Kidney (tissue), 14 donors: Measurements from ENCODE around the gene PTPRG. TPM values are rescaled to one million over a fixed set of nuclear protein-coding genes. Genes with fewer than 3 reads are reported as not detected.

ENCODE experiments used
- DNase-seq, 5 donors: peaks; one replicate each; pipeline ENCODE4 v3.0.0-alpha.2; 2013 to 2020
- FAIRE-seq: peaks from 2 replicates; lab custom pipeline; 2012; peaks lifted over from hg19 to GRCh38; lab: Jason Lieb, UNC
- H3K27ac ChIP-seq, 2 donors: one replicate each; pipeline ENCODE4 v1.7.0; 2013; ENCODE audit warnings: low read depth in 2 of 2, low read length in 2 of 2, inconsistent platforms in 1 of 2
- H3K27me3 ChIP-seq: one replicate; pipeline ENCODE4 v1.7.1; 2013; ENCODE audit warnings: low read length, inconsistent platforms; ENCODE audit not compliant: control insufficient read depth, insufficient read depth
- H3K36me3 ChIP-seq, 3 donors: one replicate each; pipeline versions ENCODE4 v1.7.0 to v1.7.1; 2013; ENCODE audit warnings: low read length in 3 of 3, control low read depth in 1 of 3, inconsistent platforms in 1 of 3; ENCODE audit not compliant: insufficient read depth in 3 of 3, control insufficient read depth in 2 of 3
- H3K4me1 ChIP-seq, 3 donors: one replicate each; pipeline versions ENCODE4 v1.7.0 to v1.7.1; 2013; ENCODE audit warnings: low read length in 3 of 3, inconsistent platforms in 1 of 3, low read depth in 1 of 3; ENCODE audit not compliant: control insufficient read depth in 2 of 3, insufficient read depth in 2 of 3
- H3K4me3 ChIP-seq, 3 donors: one replicate each; pipeline versions ENCODE4 v1.7.0 to v1.8.1; 2013; ENCODE audit warnings: low read length in 3 of 3, control low read depth in 1 of 3, inconsistent platforms in 1 of 3
- H3K9ac ChIP-seq, 3 donors: one replicate each; pipeline versions ENCODE4 v1.7.0 to v1.7.1; 2013; ENCODE audit warnings: low read length in 3 of 3, control low read depth in 1 of 3, inconsistent platforms in 1 of 3
- H3K9me3 ChIP-seq, 3 donors: one replicate each; pipeline versions ENCODE4 v1.7.0 to v1.7.1; 2013; ENCODE audit warnings: low read length in 3 of 3, control low read depth in 1 of 3, inconsistent platforms in 1 of 3; ENCODE audit not compliant: control insufficient read depth in 2 of 3, insufficient read depth in 1 of 3
- intact Hi-C: fragments of 100-400 bp; cut with DNase I; formaldehyde crosslinking; loops from one replicate; pipeline ENCODE4 v1.11.1; 2022
- polyA plus RNA-seq: library from polyadenylated mRNA; stranded (reverse); fragments of 350-450 nt; fragmentation: Illumina TruSeq; extraction: RNeasy Lipid Tissue Mini Kit (QIAGEN cat#74804); gene quantifications from one replicate; pipeline ENCODE4 v1.2.3, GENCODE V29; 2014; ENCODE audit warnings: low read depth, low replicate concordance; ENCODE audit not compliant: insufficient read depth
- total RNA-seq: library from RNA; stranded (reverse); fragmentation: NEBNext Ultra II Directional; extraction: Animal tissue kit (Norgen Biotek cat#: 25700); gene quantifications from one replicate; pipeline ENCODE4 v1.2.1, GENCODE V29; 2021
- TF ChIP-seq, protein P1 (sequence below): IDR thresholded peaks from 3 replicates; pipeline ENCODE4 v1.5.1; 2012; ENCODE audit warnings: mild to moderate bottlenecking, moderate library complexity, borderline replicate concordance; ENCODE audit not compliant: insufficient read depth; ENCODE audit errors: extremely low read depth
- donor health status: control.
- donor health status: control.
- donor health status: control.
- donor health status: control.
- donor health status: control.
- donor health status: DM: yes; HTN: yes; CAD: no.
- donor health status: Normal renal cell carcinoma (clear cell type).

PTPRG gene
- total and polyA plus RNA-seq, 2 donors from 2014 or later = 9.2 to 154 TPM

DNA sequence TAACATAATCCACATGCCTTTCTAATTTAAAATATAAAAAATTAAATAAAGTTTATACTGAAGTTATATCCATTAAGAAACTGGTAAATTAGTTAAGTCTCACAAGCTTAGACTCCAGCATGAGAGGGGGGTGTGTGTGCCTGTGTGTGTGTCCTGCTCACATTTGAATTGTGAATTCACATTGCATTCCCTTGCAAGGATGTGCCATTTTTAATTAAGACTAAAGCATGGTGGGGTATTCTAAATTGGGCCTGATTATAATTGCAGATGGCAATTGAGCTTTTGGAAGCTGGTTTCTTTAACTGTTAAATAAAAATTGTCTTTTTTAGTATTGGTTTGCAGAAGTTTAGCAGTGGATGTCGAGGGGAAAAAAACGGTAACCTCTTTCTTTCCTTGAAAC, 56.9 kb downstream of the PTPRG start:
- Histone ChIP-seq H3K27me3 (no peaks in the 10 kb centered on the region), H3K9me3 (no peaks in the 10 kb centered on the region), H3K9ac (no peak overlapping the region), H3K4me3 (no peak overlapping the region), H3K27ac (no peak overlapping the region), H3K4me1 (peaks cover 0 to 19% (median 11%) of the 10 kb centered on the region in 3 donors), H3K36me3 (no peaks in the 10 kb centered on the region)
- TF ChIP-seq, protein P1, sequence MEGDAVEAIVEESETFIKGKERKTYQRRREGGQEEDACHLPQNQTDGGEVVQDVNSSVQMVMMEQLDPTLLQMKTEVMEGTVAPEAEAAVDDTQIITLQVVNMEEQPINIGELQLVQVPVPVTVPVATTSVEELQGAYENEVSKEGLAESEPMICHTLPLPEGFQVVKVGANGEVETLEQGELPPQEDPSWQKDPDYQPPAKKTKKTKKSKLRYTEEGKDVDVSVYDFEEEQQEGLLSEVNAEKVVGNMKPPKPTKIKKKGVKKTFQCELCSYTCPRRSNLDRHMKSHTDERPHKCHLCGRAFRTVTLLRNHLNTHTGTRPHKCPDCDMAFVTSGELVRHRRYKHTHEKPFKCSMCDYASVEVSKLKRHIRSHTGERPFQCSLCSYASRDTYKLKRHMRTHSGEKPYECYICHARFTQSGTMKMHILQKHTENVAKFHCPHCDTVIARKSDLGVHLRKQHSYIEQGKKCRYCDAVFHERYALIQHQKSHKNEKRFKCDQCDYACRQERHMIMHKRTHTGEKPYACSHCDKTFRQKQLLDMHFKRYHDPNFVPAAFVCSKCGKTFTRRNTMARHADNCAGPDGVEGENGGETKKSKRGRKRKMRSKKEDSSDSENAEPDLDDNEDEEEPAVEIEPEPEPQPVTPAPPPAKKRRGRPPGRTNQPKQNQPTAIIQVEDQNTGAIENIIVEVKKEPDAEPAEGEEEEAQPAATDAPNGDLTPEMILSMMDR = no peak
- no peak for DNase-seq
- no peak for FAIRE-seq
- intact Hi-C loops = no loop called here

DNA sequence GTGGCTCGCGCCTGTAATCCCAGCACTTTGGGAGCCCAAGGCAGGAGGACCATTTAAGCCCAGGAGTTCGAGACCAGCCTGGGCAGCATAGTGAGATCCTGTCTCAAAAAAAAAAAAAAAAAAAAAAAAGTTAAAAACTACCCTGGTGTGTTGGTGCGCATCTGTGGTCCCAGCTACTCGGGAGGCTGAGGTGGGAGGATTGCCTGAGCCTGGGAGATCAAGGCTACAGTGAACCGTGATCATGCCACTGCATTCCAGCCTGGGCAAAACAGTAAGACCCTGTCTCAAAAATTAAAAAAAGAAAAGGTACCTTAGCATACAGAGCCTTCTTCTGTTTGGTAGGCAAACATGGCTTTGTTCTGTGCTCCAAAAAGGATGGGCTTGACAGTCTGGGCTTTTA, 57.5 kb downstream of the PTPRG start:
- intact Hi-C loops = no loop called here
- Histone ChIP-seq H3K27ac (no peak overlapping the region), H3K4me1 (peaks cover 0 to 19% (median 11%) of the 10 kb centered on the region in 3 donors), H3K27me3 (no peaks in the 10 kb centered on the region), H3K4me3 (no peak overlapping the region), H3K36me3 (no peaks in the 10 kb centered on the region), H3K9me3 (no peaks in the 10 kb centered on the region), H3K9ac (no peak overlapping the region)
- FAIRE-seq (no peak), DNase-seq (no peak)
- TF ChIP-seq, protein P1 = no peak

DNA sequence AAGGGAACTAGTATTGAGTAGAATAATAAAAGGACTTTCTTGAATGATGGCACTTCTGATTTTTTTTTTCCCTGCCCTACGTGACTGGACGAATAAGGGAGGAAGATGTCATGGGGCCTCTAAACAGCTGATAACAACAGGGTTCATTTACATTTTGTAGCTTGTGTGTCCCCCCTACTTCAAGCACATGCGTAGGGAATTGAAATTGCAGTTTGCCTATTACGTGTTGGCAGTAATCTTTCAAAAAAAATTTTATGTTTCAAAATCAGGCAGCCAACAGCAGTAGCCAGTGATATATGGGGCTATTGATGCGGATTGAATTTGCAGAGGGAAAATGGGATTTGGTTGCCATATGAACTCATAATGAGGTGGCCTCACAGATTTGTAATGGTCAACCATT, 58.7 kb downstream of the PTPRG start:
- Histone ChIP-seq H3K36me3 (no peaks in the 10 kb centered on the region), H3K9ac (no peak overlapping the region), H3K9me3 (no peaks in the 10 kb centered on the region), H3K27ac (no peak overlapping the region), H3K27me3 (no peaks in the 10 kb centered on the region), H3K4me3 (no peak overlapping the region), H3K4me1 (peaks cover 0 to 19% (median 11%) of the 10 kb centered on the region in 3 donors)
- no peak for DNase-seq
- intact Hi-C loops = no loop called here
- FAIRE-seq = no peak
- TF ChIP-seq, protein P1 = no peak

DNA sequence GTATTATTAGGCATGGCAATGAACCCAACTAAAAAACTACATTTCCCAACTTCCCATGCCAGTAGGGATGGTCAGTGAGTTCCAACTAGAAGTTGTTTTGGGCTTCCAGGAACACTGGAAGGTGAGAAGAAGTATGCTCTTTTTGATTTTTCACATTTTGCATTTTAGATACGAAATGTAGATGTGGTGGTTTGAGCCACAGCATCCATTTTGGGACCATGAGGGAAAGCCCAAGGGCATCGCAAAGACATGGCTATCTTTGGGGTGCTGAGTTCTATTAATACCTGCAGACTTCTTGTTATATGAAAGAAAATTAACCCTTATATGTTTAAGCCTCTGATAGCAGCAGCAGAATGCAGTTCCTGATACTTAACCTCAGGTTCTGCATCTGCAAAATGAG, 62.9 kb downstream of the PTPRG start:
- no peaks in the 10 kb centered on the region for H3K27me3 ChIP-seq
- no peak overlapping the region for H3K9ac ChIP-seq
- H3K9me3 ChIP-seq = no peaks in the 10 kb centered on the region
- FAIRE-seq (no peak), DNase-seq (no peak)
- peaks cover 2 to 30% (median 8%) of the 10 kb centered on the region in 3 donors for H3K4me1 ChIP-seq
- intact Hi-C loops = no loop called here
- no peak overlapping the region for H3K4me3 ChIP-seq
- no peak overlapping the region for H3K27ac ChIP-seq
- TF ChIP-seq, protein P1 = no peak
- no peaks in the 10 kb centered on the region for H3K36me3 ChIP-seq
